Activated CD8-positive, alpha-beta T cell treated with anti-CD3 and anti-CD28 coated beads, Interleukin-2, amount 10 ng/mL, durations not matched to agents 7 days and 5 days (primary cell): ENCODE measurements around the gene RAI2. TPM values are rescaled to one million over a fixed set of nuclear protein-coding genes. Genes with fewer than 3 reads are reported as not detected.

Source experiments
- ATAC-seq: fragments of 150-1000 bp; cut with Tn5 transposase; one replicate; pipeline ENCODE4 v1.10.0; 2021; ENCODE audit warnings: moderate library complexity
- CTCF ChIA-PET: fragments of 350-600 bp; sonication (Branson Sonifier 250); formaldehyde crosslinking; loops from one replicate; lab custom pipeline; 2021; ENCODE audit warnings: antibody characterized with exemption; lab: Charles Lee
- POLR2A ChIA-PET: fragments of 350-600 bp; sonication (Branson Sonifier 250); formaldehyde crosslinking; loops from one replicate; lab custom pipeline; 2021; ENCODE audit warnings: antibody characterized with exemption; lab: Charles Lee
- DNase-seq: peaks from one replicate; pipeline ENCODE4 v3.0.0-alpha.2; 2020
- H3K27ac Mint-ChIP-seq: one replicate; pipeline ENCODE4 v1.8.0; 2021; ENCODE audit warnings: mild to moderate bottlenecking, mixed read lengths
- H3K27me3 Mint-ChIP-seq: one replicate; pipeline ENCODE4 v1.8.0; 2021; ENCODE audit warnings: low read depth, mixed read lengths
- H3K36me3 Mint-ChIP-seq: one replicate; pipeline ENCODE4 v1.8.0; 2021; ENCODE audit warnings: low read depth, mixed read lengths
- H3K4me1 Mint-ChIP-seq: one replicate; pipeline ENCODE4 v1.8.0; 2021; ENCODE audit warnings: low read depth, mixed read lengths
- H3K4me3 Mint-ChIP-seq: one replicate; pipeline ENCODE4 v1.8.0; 2021; ENCODE audit warnings: mild to moderate bottlenecking, mixed read lengths
- H3K9me3 Mint-ChIP-seq: one replicate; pipeline ENCODE4 v1.8.0; 2022; ENCODE audit warnings: mixed read lengths; ENCODE audit not compliant: insufficient read depth
- total RNA-seq, 2 experiments: library from RNA; stranded (reverse); gene quantifications; one replicate each; pipeline ENCODE4 v1.2.3, GENCODE V29; 2021

Gene RAI2
- total RNA-seq, 2 experiments from 2014 or later: not detected

GRCh38 chrX:17848545-17849265 is 12.4 kb downstream of the RAI2 start:
- ChIA-PET POLR2A (no interaction called here), CTCF (no interaction called here)
- Mint-ChIP-seq H3K9me3 (no peaks in the 10 kb centered on the region), H3K27ac (no peak overlapping the region), H3K4me3 (no peak overlapping the region), H3K36me3 (no peaks in the 10 kb centered on the region), H3K27me3 (no peaks in the 10 kb centered on the region), H3K4me1 (no peaks in the 10 kb centered on the region)
- DNase-seq: no peak
- no peak for ATAC-seq

GRCh38 chrX:17846045-17846444 is 15.1 kb downstream of the RAI2 start:
- H3K36me3 Mint-ChIP-seq: no peaks in the 10 kb centered on the region
- H3K4me1 Mint-ChIP-seq: no peaks in the 10 kb centered on the region
- H3K4me3 Mint-ChIP-seq: no peak overlapping the region
- H3K27me3 Mint-ChIP-seq: no peaks in the 10 kb centered on the region
- no peaks in the 10 kb centered on the region for H3K9me3 Mint-ChIP-seq
- ChIA-PET CTCF (no interaction called here), POLR2A (no interaction called here)
- no peak for ATAC-seq
- no peak for DNase-seq
- no peak overlapping the region for H3K27ac Mint-ChIP-seq

- no peak for DNase-seq
- no peaks in the 10 kb centered on the region for H3K36me3 Mint-ChIP-seq
- H3K4me1 Mint-ChIP-seq: no peaks in the 10 kb centered on the region
- CTCF ChIA-PET: no interaction called here
- no peaks in the 10 kb centered on the region for H3K27me3 Mint-ChIP-seq
- H3K27ac Mint-ChIP-seq: no peak overlapping the region
- ATAC-seq: no peak
- no peaks in the 10 kb centered on the region for H3K9me3 Mint-ChIP-seq
- POLR2A ChIA-PET: no interaction called here
- no peak overlapping the region for H3K4me3 Mint-ChIP-seq
Measured at GRCh38 chrX:17844236-17844635, 16.9 kb downstream of the RAI2 start.

- ATAC-seq: no peak
- H3K36me3 Mint-ChIP-seq: no peaks in the 10 kb centered on the region
- no peak for DNase-seq
- H3K27me3 Mint-ChIP-seq: no peaks in the 10 kb centered on the region
- H3K9me3 Mint-ChIP-seq: no peaks in the 10 kb centered on the region
- H3K4me3 Mint-ChIP-seq: no peak overlapping the region
- H3K4me1 Mint-ChIP-seq: no peaks in the 10 kb centered on the region
- ChIA-PET POLR2A (no interaction called here), CTCF (no interaction called here)
- H3K27ac Mint-ChIP-seq: no peak overlapping the region
Measured at GRCh38 chrX:17842769-17843525, 18.2 kb downstream of the RAI2 start.

- ATAC-seq (no peak), DNase-seq (no peak)
- Mint-ChIP-seq H3K36me3 (no peaks in the 10 kb centered on the region), H3K4me3 (no peak overlapping the region), H3K9me3 (no peaks in the 10 kb centered on the region), H3K27me3 (no peaks in the 10 kb centered on the region), H3K27ac (no peak overlapping the region), H3K4me1 (no peaks in the 10 kb centered on the region)
- POLR2A ChIA-PET: no interaction called here
- CTCF ChIA-PET: no interaction called here
Measured at GRCh38 chrX:17839269-17839668, 21.8 kb downstream of the RAI2 start.

- Mint-ChIP-seq H3K36me3 (no peaks in the 10 kb centered on the region), H3K9me3 (no peaks in the 10 kb centered on the region), H3K27me3 (no peaks in the 10 kb centered on the region), H3K4me1 (no peaks in the 10 kb centered on the region), H3K27ac (no peak overlapping the region), H3K4me3 (no peak overlapping the region)
- ChIA-PET POLR2A (no interaction called here), CTCF (no interaction called here)
- ATAC-seq (no peak), DNase-seq (no peak)
Measured at GRCh38 chrX:17836830-17837229, 24.3 kb downstream of the RAI2 start.

- Mint-ChIP-seq H3K36me3 (no peaks in the 10 kb centered on the region), H3K4me1 (no peaks in the 10 kb centered on the region), H3K9me3 (no peaks in the 10 kb centered on the region), H3K27me3 (peaks cover 2% of the 10 kb centered on the region), H3K4me3 (no peak overlapping the region), H3K27ac (no peak overlapping the region)
- no peak for DNase-seq
- ChIA-PET POLR2A (no interaction called here), CTCF (no interaction called here)
- no peak for ATAC-seq
Measured at GRCh38 chrX:17833954-17834353, 27.1 kb downstream of the RAI2 start.

- CTCF ChIA-PET: no interaction called here
- POLR2A ChIA-PET: no interaction called here
- DNase-seq (no peak), ATAC-seq (no peak)
- no peaks in the 10 kb centered on the region for H3K36me3 Mint-ChIP-seq
- H3K4me3 Mint-ChIP-seq: no peak overlapping the region
- H3K9me3 Mint-ChIP-seq: no peaks in the 10 kb centered on the region
- peaks cover 2% of the 10 kb centered on the region for H3K27me3 Mint-ChIP-seq
- H3K4me1 Mint-ChIP-seq: no peaks in the 10 kb centered on the region
- H3K27ac Mint-ChIP-seq: no peak overlapping the region
Measured at GRCh38 chrX:17831255-17831654, 29.8 kb downstream of the RAI2 start.

- no peaks in the 10 kb centered on the region for H3K9me3 Mint-ChIP-seq
- ATAC-seq: no peak
- peaks cover 2% of the 10 kb centered on the region for H3K27me3 Mint-ChIP-seq
- no peaks in the 10 kb centered on the region for H3K4me1 Mint-ChIP-seq
- no peak overlapping the region for H3K27ac Mint-ChIP-seq
- no peak for DNase-seq
- no peaks in the 10 kb centered on the region for H3K36me3 Mint-ChIP-seq
- no peak overlapping the region for H3K4me3 Mint-ChIP-seq
- CTCF ChIA-PET: no interaction called here
- POLR2A ChIA-PET: no interaction called here
Measured at GRCh38 chrX:17830211-17830610, 30.9 kb downstream of the RAI2 start.

- POLR2A ChIA-PET: no interaction called here
- no peak overlapping the region for H3K27ac Mint-ChIP-seq
Measured at GRCh38 chrX:17829566-17829965, 31.5 kb downstream of the RAI2 start.

GRCh38 chrX:17828171-17828570 is 32.9 kb downstream of the RAI2 start:
- Mint-ChIP-seq H3K27ac (no peak overlapping the region), H3K9me3 (no peaks in the 10 kb centered on the region), H3K4me3 (no peak overlapping the region), H3K27me3 (peaks cover 2% of the 10 kb centered on the region), H3K36me3 (no peaks in the 10 kb centered on the region), H3K4me1 (no peaks in the 10 kb centered on the region)
- POLR2A ChIA-PET: no interaction called here
- ATAC-seq: no peak
- no peak for DNase-seq
- CTCF ChIA-PET: no interaction called here

More at GRCh38 chrX:17829566-17829965, 31.5 kb downstream of the RAI2 start:
- CTCF ChIA-PET: no interaction called here
- Mint-ChIP-seq H3K4me1 (no peaks in the 10 kb centered on the region), H3K9me3 (no peaks in the 10 kb centered on the region), H3K4me3 (no peak overlapping the region), H3K27me3 (peaks cover 2% of the 10 kb centered on the region), H3K36me3 (no peaks in the 10 kb centered on the region)
- DNase-seq: no peak
- ATAC-seq: no peak

GRCh38 chrX:17826609-17827496 is 34.2 kb downstream of the RAI2 start:
- CTCF ChIA-PET: no interaction called here
- Mint-ChIP-seq H3K27ac (no peak overlapping the region), H3K9me3 (no peaks in the 10 kb centered on the region), H3K4me1 (no peaks in the 10 kb centered on the region), H3K36me3 (no peaks in the 10 kb centered on the region), H3K4me3 (no peak overlapping the region), H3K27me3 (peaks cover 2% of the 10 kb centered on the region)
- no peak for ATAC-seq
- POLR2A ChIA-PET: no interaction called here
- no peak for DNase-seq
